HAP-1 (cell line): ENCODE data around the gene RO60.
"Not testable (repeated sequence)": the region's sequence is repeated elsewhere in the genome, so short reads cannot be mapped to it uniquely, and the experiment has no call there.

Experiments used
- DNase-seq, 2 experiments: peaks; one replicate each; pipeline ENCODE4 v3.0.0-alpha.2; 2016 to 2020; ENCODE audit warnings: low spot score in 2 of 2
- H3K27me3 ChIP-seq: fragments of 250-450 bp; sonication (Bioruptor Pico); 2 replicates; pipeline ENCODE4 v1.5.1; 2020; ENCODE audit warnings: low read depth, mild to moderate bottlenecking, moderate library complexity
- H3K36me3 ChIP-seq: fragments of 250-450 bp; sonication (Bioruptor Pico); replicated peaks from 2 replicates; pipeline ENCODE4 v1.5.1; 2020; ENCODE audit warnings: mild to moderate bottlenecking
- H3K4me1 ChIP-seq: fragments of 250-450 bp; sonication (Bioruptor Pico); 2 replicates; pipeline ENCODE4 v1.5.1; 2020; ENCODE audit warnings: mild to moderate bottlenecking
- H3K4me3 ChIP-seq: fragments of 250-450 bp; sonication (Bioruptor Pico); 2 replicates; pipeline ENCODE4 v1.5.1; 2020; ENCODE audit warnings: mild to moderate bottlenecking, moderate library complexity
- H3K9me3 ChIP-seq: fragments of 250-450 bp; sonication (Bioruptor Pico); 2 replicates; pipeline ENCODE4 v1.5.1; 2020; ENCODE audit warnings: mild to moderate bottlenecking, moderate library complexity
- in situ Hi-C: fragments of 300-500 bp; cut with MboI; formaldehyde crosslinking; loops from 3 replicates; pipeline ENCODE4 v1.14.3; 2020; ENCODE audit warnings: low sequenced_read_pairs, inconsistent platforms, mixed read lengths

The RO60 gene

GRCh38 chr1:193040011-193040410, 19.4 kb upstream of the RO60 start:
- Histone ChIP-seq H3K4me3 (no peak overlapping the region), H3K9me3 (no peaks in the 10 kb centered on the region), H3K4me1 (peaks cover 23% of the 10 kb centered on the region), H3K27me3 (no peaks in the 10 kb centered on the region), H3K36me3 (peaks cover 3% of the 10 kb centered on the region)
- in situ Hi-C loops: no loop called here
- peak in 1 of 2 experiments; percentile 92 for DNase-seq

- no peak overlapping the region for H3K4me3 ChIP-seq
- peaks cover 15% of the 10 kb centered on the region for H3K36me3 ChIP-seq
- no peaks in the 10 kb centered on the region for H3K9me3 ChIP-seq
- H3K4me1 ChIP-seq: peaks cover 35% of the 10 kb centered on the region
- DNase-seq: no peak
- no peaks in the 10 kb centered on the region for H3K27me3 ChIP-seq
- in situ Hi-C loops: no loop called here
Observed at GRCh38 chr1:193042766-193043691, 16.4 kb upstream of the RO60 start.

GRCh38 chr1:193048913-193049312, 10.5 kb upstream of the RO60 start:
- H3K27me3 ChIP-seq, H3K9me3 ChIP-seq, in situ Hi-C loops, H3K4me3 ChIP-seq: not testable (repeated sequence)
- peak in 1 of 2 experiments; percentile 10 for DNase-seq
- Histone ChIP-seq H3K4me1 (peaks cover 39% of the 10 kb centered on the region), H3K36me3 (peaks cover 36% of the 10 kb centered on the region)

- in situ Hi-C loops: no loop called here
Observed at GRCh38 chr1:193054169-193054675, 5.2 kb upstream of the RO60 start.

GRCh38 chr1:193058529-193059281, 707 bp upstream of the RO60 start:
- H3K9me3 ChIP-seq: no peaks in the 10 kb centered on the region
- H3K4me1 ChIP-seq: peaks cover 24% of the 10 kb centered on the region
- H3K27me3 ChIP-seq: no peaks in the 10 kb centered on the region
- H3K4me3 ChIP-seq: peak overlapping the region; percentile 88
- no peaks in the 10 kb centered on the region for H3K36me3 ChIP-seq
- in situ Hi-C loops: no loop called here
- DNase-seq: peak; percentile 40 to 52

More at GRCh38 chr1:193054169-193054675, 5.2 kb upstream of the RO60 start:
- no peak overlapping the region for H3K4me3 ChIP-seq
- DNase-seq: no peak
- H3K9me3 ChIP-seq: no peaks in the 10 kb centered on the region
- H3K27me3 ChIP-seq: no peaks in the 10 kb centered on the region
- peaks cover 27% of the 10 kb centered on the region for H3K4me1 ChIP-seq
- peaks cover 14% of the 10 kb centered on the region for H3K36me3 ChIP-seq

- peak in 1 of 2 experiments; percentile 73 for DNase-seq
- Histone ChIP-seq H3K4me1 (peaks cover 17% of the 10 kb centered on the region), H3K4me3 (peak overlapping the region; percentile 88), H3K36me3 (no peaks in the 10 kb centered on the region), H3K9me3 (no peaks in the 10 kb centered on the region), H3K27me3 (no peaks in the 10 kb centered on the region)
- in situ Hi-C loops: no loop called here
Observed at GRCh38 chr1:193060115-193060403, 647 bp downstream of the RO60 start.

- H3K4me1 ChIP-seq: peaks cover 17% of the 10 kb centered on the region
- in situ Hi-C loops: no loop called here
Observed at GRCh38 chr1:193060406-193060805, 994 bp downstream of the RO60 start.

GRCh38 chr1:193060938-193061337, 1.5 kb downstream of the RO60 start:
- no peak for DNase-seq
- Histone ChIP-seq H3K27me3 (no peaks in the 10 kb centered on the region), H3K4me3 (peak overlapping the region; percentile 88), H3K4me1 (peaks cover 17% of the 10 kb centered on the region), H3K9me3 (no peaks in the 10 kb centered on the region), H3K36me3 (no peaks in the 10 kb centered on the region)
- in situ Hi-C loops: no loop called here

More at GRCh38 chr1:193060406-193060805, 994 bp downstream of the RO60 start:
- H3K9me3 ChIP-seq: no peaks in the 10 kb centered on the region
- H3K4me3 ChIP-seq: peak overlapping the region; percentile 88
- H3K36me3 ChIP-seq: no peaks in the 10 kb centered on the region
- peak in 1 of 2 experiments; percentile 37 for DNase-seq
- no peaks in the 10 kb centered on the region for H3K27me3 ChIP-seq

- H3K4me3 ChIP-seq: no peak overlapping the region
- H3K9me3 ChIP-seq: no peaks in the 10 kb centered on the region
- no peak for DNase-seq
- H3K27me3 ChIP-seq: no peaks in the 10 kb centered on the region
- no peaks in the 10 kb centered on the region for H3K36me3 ChIP-seq
- H3K4me1 ChIP-seq: peaks cover 9% of the 10 kb centered on the region
- in situ Hi-C loops: no loop called here
Observed at GRCh38 chr1:193062698-193063463, 3.5 kb downstream of the RO60 start.

- Histone ChIP-seq H3K4me1 (peaks cover 4% of the 10 kb centered on the region), H3K9me3 (no peaks in the 10 kb centered on the region), H3K36me3 (peaks cover 4% of the 10 kb centered on the region; the same call in 1 of the 2 replicates), H3K4me3 (no peak overlapping the region), H3K27me3 (no peaks in the 10 kb centered on the region)
- in situ Hi-C loops: no loop called here
- no peak for DNase-seq
Observed at GRCh38 chr1:193065954-193066353, 6.5 kb downstream of the RO60 start.

- no peak overlapping the region for H3K4me3 ChIP-seq
- no peaks in the 10 kb centered on the region for H3K4me1 ChIP-seq
- H3K36me3 ChIP-seq: peaks cover 4% of the 10 kb centered on the region
- no peak for DNase-seq
- no peaks in the 10 kb centered on the region for H3K27me3 ChIP-seq
- in situ Hi-C loops: no loop called here
- H3K9me3 ChIP-seq: no peaks in the 10 kb centered on the region
Observed at GRCh38 chr1:193066606-193067005, 7.2 kb downstream of the RO60 start.

GRCh38 chr1:193068013-193068412, 8.6 kb downstream of the RO60 start:
- in situ Hi-C loops: no loop called here
- no peak overlapping the region for H3K4me3 ChIP-seq
- H3K36me3 ChIP-seq: peaks cover 4% of the 10 kb centered on the region
- DNase-seq: no peak
- no peaks in the 10 kb centered on the region for H3K9me3 ChIP-seq
- no peaks in the 10 kb centered on the region for H3K4me1 ChIP-seq
- H3K27me3 ChIP-seq: no peaks in the 10 kb centered on the region

GRCh38 chr1:193069748-193070385, 10.5 kb downstream of the RO60 start:
- peak in 1 of 2 experiments; percentile 34 for DNase-seq
- Histone ChIP-seq H3K4me1 (no peaks in the 10 kb centered on the region), H3K4me3 (no peak overlapping the region), H3K36me3 (peaks cover 4% of the 10 kb centered on the region), H3K27me3 (no peaks in the 10 kb centered on the region), H3K9me3 (no peaks in the 10 kb centered on the region)
- in situ Hi-C loops: no loop called here
